HepG2 (cell line): ENCODE results near the gene PDS5B.

Experiments used
- NFIC ChIP-seq: IDR thresholded peaks from 2 replicates; pipeline ENCODE4 v1.6.1; 2012; ENCODE audit warnings: mild to moderate bottlenecking, low read length, inconsistent platforms
- TF ChIP-seq, protein P1 (sequence below): sonication (generic); formaldehyde crosslinking; IDR thresholded peaks from 2 replicates; pipeline ENCODE4 v1.5.0; 2020; ENCODE audit warnings: mild to moderate bottlenecking, missing genetic modification reagents, moderate library complexity
- TF ChIP-seq, protein P2 (sequence below): sonication (generic); formaldehyde crosslinking; IDR thresholded peaks from 2 replicates; pipeline ENCODE4 v1.5.0; 2020; ENCODE audit warnings: missing genetic modification reagents

DNA sequence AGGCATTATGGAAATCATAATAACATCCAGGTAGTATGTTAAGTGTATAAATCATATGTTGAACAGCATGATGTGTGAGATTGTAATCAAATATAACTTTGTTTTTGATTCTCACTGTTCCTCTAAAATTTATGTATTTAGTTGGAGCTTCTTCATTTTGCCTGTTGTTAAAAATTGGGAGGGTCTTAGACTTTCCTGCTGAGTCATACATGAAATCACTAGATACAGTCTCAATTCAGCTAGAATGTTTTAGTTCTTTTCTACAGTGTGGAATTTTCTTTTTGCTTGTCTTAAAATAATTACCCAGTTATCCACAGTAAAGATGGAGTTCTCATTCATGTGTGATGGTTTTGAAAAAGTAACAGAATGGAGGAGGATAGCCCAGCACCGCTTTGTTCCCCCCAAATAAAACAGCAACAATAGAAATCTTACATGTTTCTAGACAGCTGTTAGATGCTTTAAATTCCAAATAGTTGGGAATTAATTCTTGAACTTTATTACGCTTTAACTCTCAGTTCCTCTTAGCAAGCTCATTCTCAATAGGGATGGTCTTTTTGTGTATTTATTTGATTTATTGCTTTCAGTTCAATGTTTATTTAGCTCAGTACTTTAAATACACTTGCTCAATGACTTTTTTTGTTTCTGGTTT lies 109.5 kb downstream of the PDS5B start:
- TF ChIP-seq, protein P1, sequence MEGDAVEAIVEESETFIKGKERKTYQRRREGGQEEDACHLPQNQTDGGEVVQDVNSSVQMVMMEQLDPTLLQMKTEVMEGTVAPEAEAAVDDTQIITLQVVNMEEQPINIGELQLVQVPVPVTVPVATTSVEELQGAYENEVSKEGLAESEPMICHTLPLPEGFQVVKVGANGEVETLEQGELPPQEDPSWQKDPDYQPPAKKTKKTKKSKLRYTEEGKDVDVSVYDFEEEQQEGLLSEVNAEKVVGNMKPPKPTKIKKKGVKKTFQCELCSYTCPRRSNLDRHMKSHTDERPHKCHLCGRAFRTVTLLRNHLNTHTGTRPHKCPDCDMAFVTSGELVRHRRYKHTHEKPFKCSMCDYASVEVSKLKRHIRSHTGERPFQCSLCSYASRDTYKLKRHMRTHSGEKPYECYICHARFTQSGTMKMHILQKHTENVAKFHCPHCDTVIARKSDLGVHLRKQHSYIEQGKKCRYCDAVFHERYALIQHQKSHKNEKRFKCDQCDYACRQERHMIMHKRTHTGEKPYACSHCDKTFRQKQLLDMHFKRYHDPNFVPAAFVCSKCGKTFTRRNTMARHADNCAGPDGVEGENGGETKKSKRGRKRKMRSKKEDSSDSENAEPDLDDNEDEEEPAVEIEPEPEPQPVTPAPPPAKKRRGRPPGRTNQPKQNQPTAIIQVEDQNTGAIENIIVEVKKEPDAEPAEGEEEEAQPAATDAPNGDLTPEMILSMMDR (CRISPR knock-in tag), result no peak
- TF ChIP-seq, protein P2, sequence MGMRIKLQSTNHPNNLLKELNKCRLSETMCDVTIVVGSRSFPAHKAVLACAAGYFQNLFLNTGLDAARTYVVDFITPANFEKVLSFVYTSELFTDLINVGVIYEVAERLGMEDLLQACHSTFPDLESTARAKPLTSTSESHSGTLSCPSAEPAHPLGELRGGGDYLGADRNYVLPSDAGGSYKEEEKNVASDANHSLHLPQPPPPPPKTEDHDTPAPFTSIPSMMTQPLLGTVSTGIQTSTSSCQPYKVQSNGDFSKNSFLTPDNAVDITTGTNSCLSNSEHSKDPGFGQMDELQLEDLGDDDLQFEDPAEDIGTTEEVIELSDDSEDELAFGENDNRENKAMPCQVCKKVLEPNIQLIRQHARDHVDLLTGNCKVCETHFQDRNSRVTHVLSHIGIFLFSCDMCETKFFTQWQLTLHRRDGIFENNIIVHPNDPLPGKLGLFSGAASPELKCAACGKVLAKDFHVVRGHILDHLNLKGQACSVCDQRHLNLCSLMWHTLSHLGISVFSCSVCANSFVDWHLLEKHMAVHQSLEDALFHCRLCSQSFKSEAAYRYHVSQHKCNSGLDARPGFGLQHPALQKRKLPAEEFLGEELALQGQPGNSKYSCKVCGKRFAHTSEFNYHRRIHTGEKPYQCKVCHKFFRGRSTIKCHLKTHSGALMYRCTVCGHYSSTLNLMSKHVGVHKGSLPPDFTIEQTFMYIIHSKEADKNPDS, result no peak
- no peak for TF ChIP-seq NFIC
